AG09309 (cell line): ENCODE results near the gene ABHD4.

ENCODE experiments used
- DNase-seq: peaks from one replicate; pipeline ENCODE4 v3.0.0-alpha.2; 2010; ENCODE audit warnings: low read depth
- H3K4me3 ChIP-seq: 2 replicates; pipeline ENCODE4 v1.5.1; 2011; ENCODE audit warnings: mild to moderate bottlenecking, low read depth, low read length, moderate library complexity; ENCODE audit not compliant: control insufficient read depth
- CTCF ChIP-seq: IDR thresholded peaks from 2 replicates; pipeline ENCODE4 v1.5.1; 2011; ENCODE audit warnings: mild to moderate bottlenecking, low read depth, low read length, inconsistent platforms; ENCODE audit not compliant: insufficient read depth, control insufficient read depth; ENCODE audit errors: missing control alignments

ABHD4 gene

GRCh38 chr14:22660654-22661053 lies 62.6 kb downstream of the ABHD4 start:
- H3K4me3 ChIP-seq: no peak overlapping the region
- no peak for DNase-seq
- no peak for TF ChIP-seq CTCF
